Astrocyte (in vitro differentiated cells and primary cell): Measurements from ENCODE around the gene RASL11A.

Experiments used
- CTCF ChIP-seq: IDR thresholded peaks from 2 replicates; pipeline ENCODE4 v1.5.1; 2011; ENCODE audit warnings: low read depth, mild to moderate bottlenecking, inconsistent platforms, low read length, moderate library complexity; ENCODE audit not compliant: insufficient read depth
- EZH2 ChIP-seq: IDR thresholded peaks from 2 replicates; pipeline ENCODE4 v1.6.1; 2012; ENCODE audit warnings: mild to moderate bottlenecking, low read length, inconsistent platforms; ENCODE audit not compliant: insufficient read depth

GRCh38 chr13:27295660-27296059, 25.0 kb downstream of the RASL11A start:
- TF ChIP-seq CTCF = no peak
- TF ChIP-seq EZH2 = no peak
